LoVo (cell line): Measurements from ENCODE around the gene B3GAT2.

Experiments
- DNase-seq: peaks from one replicate; pipeline ENCODE4 v3.0.0-alpha.2; 2016; ENCODE audit warnings: low spot score

The B3GAT2 gene

GRCh38 chr6:70900047-70900446 lies 56.8 kb downstream of the B3GAT2 start:
- DNase-seq = no peak

GRCh38 chr6:70894001-70894400 lies 62.9 kb downstream of the B3GAT2 start:
- DNase-seq = no peak

- DNase-seq = no peak
Measured at GRCh38 chr6:70889270-70889669, 67.6 kb downstream of the B3GAT2 start.

- DNase-seq = no peak
Measured at GRCh38 chr6:70886661-70887060, 70.2 kb downstream of the B3GAT2 start.

GRCh38 chr6:70886071-70886470 lies 70.8 kb downstream of the B3GAT2 start:
- no peak for DNase-seq

GRCh38 chr6:70884074-70884983 lies 72.5 kb downstream of the B3GAT2 start:
- DNase-seq = peak; percentile 53

GRCh38 chr6:70879496-70879895 lies 77.4 kb downstream of the B3GAT2 start:
- DNase-seq = no peak

GRCh38 chr6:70874181-70874913 lies 82.5 kb downstream of the B3GAT2 start:
- no peak for DNase-seq

- DNase-seq = no peak
Measured at GRCh38 chr6:70872469-70872868, 84.4 kb downstream of the B3GAT2 start.

GRCh38 chr6:70864401-70864800 lies 92.5 kb downstream of the B3GAT2 start:
- no peak for DNase-seq

- no peak for DNase-seq
Measured at GRCh38 chr6:70863343-70863742, 93.5 kb downstream of the B3GAT2 start.

GRCh38 chr6:70860920-70861319 lies 95.9 kb downstream of the B3GAT2 start:
- DNase-seq = no peak

- DNase-seq = no peak
Measured at GRCh38 chr6:70860045-70860444, 96.8 kb downstream of the B3GAT2 start.

- no peak for DNase-seq
Measured at GRCh38 chr6:70857387-70858077, 99.3 kb downstream of the B3GAT2 start.

- no peak for DNase-seq
Measured at GRCh38 chr6:70852667-70853246, 104.1 kb downstream of the B3GAT2 start.

- peak; percentile 1 for DNase-seq
Measured at GRCh38 chr6:70849348-70850069, 107.4 kb downstream of the B3GAT2 start.

- DNase-seq = no peak
Measured at GRCh38 chr6:70847106-70848084, 109.5 kb downstream of the B3GAT2 start.

GRCh38 chr6:70846207-70846835 lies 110.5 kb downstream of the B3GAT2 start:
- DNase-seq = no peak

- no peak for DNase-seq
Measured at GRCh38 chr6:70844301-70844700, 112.6 kb downstream of the B3GAT2 start.
